Measurements from ENCODE around the gene ARID3A.
A peak's percentile ranks its signal among the peaks of the same experiment; 100 is the strongest.

Gene ARID3A

DNA sequence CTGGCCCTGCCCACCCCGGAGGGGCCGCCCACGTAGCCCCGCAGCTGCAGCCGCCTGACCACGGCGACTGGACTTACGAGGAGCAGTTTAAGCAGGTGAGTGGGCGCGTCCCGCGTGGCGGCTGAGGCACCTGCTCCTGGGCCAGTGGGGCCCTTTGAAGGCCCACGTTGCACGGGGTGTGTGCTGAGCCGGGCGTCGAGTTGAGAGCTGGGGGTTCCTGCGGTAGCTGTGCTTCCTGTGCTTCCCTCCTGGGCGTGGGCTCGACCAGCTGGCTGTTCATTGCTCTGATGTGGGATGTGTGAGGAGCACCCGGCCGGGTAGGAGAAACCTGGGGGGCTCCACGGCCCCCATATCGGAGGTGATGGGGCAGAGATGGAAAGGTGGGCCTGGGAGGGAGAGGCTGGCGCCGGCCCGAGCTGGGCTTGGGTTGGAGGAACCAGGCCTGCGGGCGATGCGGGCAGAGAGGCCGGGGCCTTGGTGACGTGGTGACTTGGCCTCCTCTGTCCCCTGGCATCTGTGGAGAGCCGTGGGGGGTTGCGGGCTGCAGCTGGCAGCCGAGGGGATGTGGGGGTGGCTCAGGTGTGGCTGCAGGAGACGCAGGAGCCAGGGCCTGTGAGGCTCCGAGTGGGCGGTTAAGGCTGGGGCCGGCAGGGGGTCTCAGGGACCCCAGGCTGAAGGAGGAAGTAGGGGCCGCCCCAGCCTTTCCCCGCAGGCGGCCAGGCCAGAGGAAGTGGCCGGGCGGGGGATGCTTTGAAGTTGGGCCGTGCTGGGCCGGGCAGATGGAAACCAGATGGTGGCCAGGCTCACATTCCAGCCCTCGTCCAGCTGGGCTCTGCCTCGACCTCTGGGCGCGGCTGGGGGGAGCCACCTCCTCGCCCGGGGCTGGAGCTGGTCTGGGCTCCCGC is 7.1 kb downstream of the ARID3A start:
- DNase-seq = no peak

DNA sequence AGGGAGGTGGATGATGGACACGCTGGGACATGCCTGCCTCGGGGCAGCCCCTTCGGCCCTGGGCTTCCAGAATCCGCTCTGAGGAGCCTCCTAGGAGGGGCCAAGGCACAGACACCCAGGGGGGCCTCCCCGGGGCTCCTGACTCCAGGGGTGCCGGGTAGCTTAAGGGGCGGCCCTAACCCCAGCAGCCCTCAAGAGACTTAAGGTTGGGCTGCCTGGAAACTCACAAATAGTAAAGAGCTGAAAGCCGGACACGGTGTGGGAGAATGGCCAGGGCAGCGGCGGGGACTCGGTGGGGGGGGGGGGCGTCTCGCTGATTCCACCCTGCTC is 7.7 kb downstream of the ARID3A start:
- no peak for DNase-seq

DNA sequence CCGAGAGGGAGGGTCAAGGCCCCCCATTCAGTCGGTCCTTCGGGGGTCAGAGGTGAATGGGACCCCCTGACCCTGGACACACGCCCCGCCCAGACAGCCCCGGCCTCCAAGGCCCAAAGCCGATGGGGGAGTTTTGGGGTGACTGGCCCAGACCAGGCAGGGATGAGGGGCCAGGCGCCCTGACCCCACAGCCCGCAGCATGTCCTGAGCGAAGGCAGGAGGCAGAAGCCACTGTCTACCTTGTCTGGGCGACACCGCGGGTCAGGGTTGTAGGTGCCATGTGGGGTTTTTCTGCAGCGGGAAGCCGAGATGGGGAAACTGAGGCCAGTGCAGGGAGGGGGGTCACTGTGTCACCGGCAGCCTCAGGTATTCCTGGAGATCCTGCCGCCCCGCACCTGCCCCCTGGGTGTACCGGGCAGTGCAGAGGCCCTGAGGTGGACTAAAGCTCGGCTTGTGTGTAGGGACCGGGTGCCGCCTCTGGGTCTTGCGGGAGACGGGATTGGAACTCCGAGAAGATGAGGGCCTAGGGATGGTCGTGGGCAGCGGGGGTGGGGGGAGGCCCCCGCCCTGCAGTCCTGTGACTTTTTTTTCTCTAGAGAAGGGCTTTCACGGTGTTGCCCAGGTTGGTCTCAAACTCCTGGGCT is 8.5 kb downstream of the ARID3A start:
- no peak for DNase-seq

DNA sequence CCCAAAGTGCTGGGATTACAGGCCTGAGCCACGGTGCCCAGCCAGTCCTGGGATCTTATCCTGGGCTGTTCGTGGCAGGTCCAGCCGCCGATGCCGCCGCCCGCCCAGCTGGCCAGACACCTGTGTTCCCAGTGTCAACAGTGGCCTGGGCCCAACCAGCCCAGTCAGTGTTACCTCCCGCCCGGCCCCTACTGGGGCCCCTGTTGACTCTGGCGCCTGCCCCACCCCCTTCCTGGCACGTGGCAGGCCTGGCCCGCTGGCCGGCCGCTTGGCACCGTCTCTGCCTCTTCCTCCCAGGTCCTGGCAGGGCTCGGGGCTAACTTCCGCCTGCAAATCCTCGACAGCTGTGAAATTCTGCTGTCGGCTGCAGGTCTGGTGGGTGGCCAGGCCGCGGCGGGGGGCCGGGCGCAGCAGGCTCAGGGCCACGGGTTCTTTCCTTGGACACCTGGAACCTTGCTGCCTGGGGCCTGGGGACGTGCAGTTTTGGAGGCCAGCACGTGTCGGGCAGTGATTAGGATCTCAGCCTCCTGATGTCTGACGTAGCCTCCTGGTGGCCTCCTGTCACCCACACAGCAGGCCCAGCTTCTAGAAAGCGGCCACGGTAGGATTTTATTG is 9.1 kb downstream of the ARID3A start:
- no peak for DNase-seq

DNA sequence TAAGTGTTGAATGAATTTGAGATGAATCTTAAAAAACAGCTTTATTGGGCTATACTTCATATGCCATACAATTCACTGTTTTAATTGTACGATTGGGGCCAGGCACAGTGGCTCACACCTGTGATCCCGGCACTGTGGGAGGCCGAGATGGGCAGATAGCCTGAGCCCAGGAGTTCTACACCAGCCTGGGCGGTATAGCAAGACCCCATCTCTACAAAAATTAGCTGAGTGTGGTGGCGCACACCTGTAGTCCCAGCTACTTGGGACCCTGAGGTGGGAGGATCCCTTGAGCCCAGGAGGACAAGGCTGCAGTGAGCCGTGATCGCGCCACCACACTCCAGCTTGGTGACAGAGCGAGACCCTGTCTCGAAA is 10.3 kb downstream of the ARID3A start:
- DNase-seq = no peak

DNA sequence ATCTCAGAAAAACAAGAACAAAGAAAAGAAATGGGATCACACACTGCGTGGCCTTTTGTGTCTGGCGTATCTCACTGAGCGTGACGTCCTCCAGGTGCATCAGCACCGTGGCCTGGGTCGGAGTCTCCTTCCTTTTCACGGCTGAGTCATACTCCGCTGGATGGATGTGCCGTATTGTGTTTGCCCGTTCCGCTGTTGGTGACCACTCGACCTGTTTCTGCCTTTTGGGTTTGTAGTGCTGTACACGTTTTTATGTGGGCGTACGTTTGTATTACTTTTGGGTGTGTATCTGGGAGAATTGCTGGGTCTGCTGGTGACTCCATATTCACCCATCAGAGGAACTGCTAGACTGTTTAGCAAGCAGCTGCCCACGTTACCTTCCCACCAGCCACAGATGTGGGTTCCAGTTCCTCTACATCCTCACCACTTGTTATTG is 11.4 kb downstream of the ARID3A start:
- peak; percentile 47 for DNase-seq

DNA sequence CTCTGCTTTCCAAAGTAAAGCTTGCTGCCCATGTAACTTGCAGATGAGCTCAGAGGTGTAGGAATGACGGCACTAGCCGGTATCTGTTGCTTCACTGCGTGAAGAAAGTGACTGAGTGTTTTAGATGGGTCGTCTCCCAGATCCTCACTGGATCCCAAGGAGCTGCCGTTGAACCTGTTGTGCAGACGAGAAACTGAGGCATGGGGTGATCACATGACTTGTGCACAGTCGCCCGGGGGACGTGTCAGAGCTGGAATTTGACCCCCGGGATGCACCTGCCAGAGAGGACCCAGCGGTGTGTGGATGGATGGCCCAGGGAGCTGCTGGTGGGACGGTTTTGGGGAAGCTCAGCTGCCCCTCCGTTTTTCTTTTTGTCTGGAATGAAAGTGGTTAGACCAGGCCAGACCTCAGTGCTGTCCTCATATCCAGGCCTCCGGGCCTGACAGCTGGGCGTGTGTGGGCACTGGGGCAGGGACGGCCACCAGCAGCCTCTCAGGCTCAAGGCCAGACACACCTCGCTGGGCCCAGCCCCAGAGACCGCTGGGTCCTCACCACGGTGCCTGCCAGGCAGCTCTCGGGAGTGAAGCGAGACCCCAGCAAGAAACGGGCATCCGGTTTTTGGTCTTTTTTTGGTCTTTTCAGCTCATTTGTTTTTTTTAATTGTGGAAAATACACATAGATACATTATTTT is 12.5 kb downstream of the ARID3A start:
- no peak for DNase-seq

DNA sequence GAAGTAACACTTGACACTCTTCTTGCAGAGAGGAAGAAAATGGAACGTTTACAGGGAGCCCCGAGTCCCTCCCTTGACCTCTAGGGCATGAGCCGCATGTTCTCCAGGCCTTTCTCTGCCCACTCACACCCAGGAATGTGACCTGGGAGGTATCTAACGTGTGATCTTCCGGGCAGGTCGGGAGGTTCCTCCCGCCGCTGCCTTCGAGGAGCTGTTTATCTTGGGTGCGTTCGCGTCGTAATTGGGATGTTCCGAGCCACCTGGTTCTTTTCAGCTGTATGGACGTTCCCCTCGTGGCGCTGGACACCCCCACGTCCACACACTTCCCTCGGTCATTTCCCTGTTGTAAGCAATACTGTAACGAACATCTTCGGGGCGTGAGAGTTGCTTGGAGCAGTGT is 13.6 kb downstream of the ARID3A start:
- DNase-seq = no peak

DNA sequence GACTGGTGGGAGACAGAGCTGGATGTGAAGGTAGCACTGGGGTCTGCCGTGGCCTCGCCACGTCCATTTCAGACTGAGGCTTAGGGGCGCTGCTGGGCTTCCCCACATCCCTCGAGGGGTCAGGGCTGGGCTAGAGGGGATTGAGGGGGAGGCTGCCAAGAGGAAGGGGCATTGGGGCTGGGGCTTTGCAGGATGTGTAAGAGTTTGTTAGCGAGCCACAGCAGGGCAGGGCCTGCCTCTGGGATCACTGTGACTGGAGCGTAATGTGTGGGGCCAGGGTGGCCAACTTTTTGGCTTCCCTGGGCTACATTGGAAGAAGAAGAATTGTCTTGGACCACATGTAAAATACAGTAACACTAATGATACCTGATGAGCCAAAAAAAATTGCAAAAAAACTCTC is 14.1 kb downstream of the ARID3A start:
- no peak for DNase-seq

DNA sequence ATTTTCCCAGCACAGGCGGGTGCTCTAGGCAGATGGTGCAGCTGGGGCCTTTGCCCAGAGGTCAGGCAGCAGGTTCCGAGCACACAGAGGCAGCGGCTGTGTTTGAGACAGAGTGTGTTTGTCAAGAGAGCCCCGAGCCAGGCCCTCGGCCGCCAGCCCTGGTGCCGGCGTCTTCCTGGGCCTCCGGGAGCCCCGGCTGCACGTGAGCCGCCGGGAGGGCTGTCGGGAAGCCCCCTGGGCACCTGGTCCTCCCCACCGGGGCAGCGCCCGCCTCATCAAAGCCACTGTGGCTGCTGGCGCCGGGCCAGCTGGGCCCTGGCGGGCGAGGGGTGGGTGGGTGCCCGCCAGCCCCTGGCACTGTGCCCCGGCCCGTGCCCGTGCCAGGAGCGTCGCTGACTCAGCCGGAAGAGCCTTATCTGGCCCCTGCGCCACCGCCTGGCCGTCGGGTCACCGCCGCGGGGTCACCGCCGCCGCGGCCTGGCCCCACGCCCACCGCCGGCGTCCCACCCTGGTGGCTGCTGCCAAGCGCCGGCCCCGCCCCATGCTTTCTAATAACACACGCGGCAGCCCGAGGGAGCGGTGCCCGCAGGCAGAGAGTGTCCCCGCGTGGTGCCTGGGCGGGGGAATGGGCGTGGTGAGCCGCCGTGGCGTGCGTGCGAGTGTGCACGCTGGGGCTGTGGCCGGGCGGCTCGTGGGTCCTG is 14.9 kb downstream of the ARID3A start:
- DNase-seq = peak; percentile 86

DNA sequence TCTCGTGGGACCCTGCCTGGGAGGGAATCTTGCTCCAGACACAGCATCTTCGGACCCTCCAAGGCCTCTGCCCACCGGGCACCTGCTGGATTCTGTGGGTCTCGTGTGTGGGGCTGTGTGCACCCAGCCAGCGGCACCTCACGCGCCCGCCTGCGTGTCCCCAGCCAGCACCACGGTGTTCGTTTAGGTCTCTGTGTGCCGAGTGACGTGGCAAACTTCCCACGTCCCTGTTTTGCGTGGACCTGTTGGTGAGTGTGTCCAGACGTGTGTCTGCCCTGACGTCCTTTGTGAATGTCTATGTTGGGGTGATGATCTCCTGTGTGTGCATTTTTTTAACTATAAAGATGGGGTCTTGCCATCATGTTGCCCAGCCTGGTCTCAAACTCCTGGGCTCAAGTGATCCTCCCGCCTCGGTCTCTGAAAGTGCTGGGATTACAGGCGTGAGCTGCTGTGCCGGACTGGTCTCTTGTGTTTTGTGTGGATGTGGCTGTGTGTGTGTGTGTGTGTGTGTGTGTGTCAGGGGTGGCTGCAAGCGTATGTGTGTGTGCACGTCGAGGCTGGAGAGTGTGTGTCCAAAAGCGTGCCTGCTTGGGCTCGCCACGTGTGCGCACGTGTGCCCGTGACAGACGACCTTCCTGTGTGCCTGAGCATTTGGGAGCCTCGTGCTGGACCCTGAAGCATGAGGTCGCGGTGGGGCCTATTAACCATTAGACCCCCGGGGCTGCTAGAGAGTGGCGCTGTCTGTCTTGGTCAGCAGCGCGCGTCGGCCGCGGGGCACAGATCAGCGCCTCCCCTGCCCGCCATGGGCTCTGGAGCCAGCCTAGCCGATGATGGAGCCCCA is 15.7 kb downstream of the ARID3A start:
- DNase-seq = no peak

DNA sequence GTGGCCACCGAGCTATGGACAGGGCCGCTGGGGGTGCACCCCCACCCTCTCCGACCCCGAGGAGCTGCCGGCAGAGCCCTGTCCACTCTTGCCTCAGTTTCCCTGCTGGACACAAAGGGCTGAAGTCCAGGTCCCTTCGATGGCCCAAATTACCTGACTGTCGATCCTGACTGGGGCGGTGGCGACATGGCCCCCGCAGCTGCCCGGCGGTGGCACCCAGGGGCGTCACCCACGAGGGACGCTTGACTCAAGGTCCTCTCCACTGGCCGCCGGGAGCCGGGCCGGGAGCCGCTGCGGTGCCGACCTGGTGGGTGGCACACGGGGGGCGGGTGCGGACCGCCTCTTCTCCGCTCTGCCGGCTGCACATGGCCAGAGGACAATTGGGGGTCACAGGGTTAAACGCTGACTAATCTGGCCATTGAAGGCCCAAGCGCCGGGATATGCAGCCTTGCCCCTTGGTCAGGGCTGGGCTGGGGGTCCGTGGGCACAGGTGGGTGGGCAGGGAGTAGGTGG is 16.4 kb downstream of the ARID3A start:
- DNase-seq = no peak

DNA sequence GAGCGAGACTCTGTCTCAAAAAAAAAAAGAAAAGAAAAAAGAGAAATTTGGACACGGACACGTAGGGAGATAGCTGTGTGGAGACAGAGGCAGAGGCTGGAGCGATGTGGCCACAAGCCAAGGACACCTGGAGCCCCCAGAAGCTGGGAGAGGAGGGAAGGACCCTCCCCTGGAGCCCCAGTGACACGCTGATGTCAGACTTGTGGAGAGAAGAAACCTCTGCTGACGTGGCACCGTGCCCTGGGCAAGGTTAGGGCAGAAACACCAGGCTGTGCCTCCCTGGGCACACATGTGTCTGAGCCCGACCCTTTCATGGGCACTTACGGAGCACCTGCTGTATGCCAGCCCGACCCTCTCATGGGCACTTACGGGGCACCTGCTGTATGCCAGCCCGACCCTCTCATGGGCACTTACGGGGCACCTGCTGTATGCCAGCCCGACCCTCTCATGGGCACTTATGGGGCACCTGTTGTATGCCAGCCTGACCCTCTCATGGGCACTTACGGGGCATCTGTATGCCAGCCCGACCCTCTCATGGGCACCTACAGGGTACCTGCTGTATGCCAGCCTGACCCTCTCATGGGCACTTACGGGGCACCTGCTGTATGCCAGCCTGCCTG is 17.8 kb downstream of the ARID3A start:
- DNase-seq = no peak

DNA sequence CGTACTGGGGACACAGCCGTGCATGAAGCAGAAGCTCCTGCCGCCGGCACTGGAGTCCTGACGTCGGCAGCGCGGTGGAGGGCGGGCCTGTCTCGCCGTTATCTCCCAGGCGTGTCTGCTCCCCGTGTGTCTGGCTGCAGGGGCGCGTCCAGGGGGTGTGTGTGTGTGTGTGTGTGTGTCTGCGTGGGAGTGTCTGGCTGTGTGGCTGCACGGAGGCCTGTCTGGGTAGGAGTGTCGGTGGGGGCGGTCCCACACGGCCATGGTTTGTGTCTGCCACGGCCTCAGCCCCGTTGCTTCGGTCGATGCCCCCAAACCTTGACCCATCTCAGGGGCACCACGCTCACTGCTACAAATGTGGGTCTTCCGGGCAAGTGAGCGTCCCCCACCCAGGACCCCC is 18.3 kb downstream of the ARID3A start:
- DNase-seq = no peak

DNA sequence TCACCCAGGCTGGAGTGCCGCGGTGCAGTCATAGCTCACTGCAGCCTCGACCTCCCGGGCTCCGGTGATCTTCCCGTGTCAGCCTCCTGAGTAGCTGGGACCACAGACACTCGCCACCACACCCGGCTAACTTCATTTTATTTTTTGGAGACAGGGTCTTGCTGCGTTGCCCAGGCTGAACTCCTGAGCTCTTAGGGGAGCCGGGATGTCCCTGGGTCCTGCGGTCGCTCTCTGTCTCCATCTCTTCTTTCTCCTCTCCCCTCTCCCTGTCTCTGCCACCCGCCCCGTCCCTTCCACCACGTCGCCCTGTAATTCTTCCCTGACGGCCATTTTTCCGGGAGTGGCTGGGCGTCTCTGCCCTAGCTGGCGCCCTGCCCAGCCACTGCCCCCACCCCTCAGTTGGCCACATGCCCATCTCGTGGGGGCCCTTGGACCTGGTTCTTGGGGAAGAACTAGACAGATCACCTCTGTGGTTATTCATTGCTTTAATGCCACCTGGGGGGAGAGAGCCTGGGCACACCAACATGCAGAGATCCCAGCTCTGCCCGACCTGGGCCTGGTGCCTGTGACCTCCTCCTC is 18.9 kb downstream of the ARID3A start:
- DNase-seq = no peak

DNA sequence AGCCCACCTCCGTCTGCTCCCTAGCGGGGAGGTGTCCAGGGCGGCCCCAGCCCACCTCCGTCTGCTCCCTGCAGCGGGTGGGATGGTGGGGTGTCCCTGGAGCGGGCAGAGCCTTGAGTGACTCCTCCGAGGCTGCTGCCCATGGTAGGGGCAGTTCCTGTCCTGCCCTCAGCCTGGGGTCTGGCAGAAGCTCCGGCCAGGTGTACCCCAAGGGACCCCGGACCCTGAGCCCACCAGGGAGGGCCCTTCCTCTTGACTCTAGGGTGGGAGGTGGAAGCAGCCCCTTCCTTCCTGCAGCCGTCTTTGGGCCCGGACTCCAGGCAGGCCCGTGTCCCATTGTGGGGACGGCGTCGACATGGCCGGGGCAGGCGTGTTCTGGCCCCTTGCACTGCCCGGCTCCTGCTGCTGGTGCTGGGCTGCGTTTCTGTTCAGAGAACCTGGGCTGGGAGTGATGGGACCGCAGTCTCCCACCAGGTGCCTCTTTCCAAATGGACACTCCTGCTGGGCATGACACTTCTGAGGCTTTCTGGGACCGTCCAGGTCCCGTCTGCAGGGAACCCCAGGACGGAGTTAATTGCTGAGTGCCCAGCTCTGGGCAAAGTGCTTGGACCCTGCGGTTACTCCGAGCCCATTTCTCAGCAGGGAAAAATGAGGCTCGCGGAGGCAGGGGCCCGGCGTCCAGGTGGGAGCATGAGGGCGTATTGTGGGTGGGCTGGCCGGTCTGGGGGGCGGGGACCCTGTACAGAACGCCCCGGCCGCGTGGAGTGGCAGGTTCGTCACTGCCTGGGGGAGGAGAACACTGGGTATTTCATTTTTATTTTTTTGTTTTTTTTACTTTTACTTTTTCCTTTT is 19.8 kb downstream of the ARID3A start:
- DNase-seq = no peak

DNA sequence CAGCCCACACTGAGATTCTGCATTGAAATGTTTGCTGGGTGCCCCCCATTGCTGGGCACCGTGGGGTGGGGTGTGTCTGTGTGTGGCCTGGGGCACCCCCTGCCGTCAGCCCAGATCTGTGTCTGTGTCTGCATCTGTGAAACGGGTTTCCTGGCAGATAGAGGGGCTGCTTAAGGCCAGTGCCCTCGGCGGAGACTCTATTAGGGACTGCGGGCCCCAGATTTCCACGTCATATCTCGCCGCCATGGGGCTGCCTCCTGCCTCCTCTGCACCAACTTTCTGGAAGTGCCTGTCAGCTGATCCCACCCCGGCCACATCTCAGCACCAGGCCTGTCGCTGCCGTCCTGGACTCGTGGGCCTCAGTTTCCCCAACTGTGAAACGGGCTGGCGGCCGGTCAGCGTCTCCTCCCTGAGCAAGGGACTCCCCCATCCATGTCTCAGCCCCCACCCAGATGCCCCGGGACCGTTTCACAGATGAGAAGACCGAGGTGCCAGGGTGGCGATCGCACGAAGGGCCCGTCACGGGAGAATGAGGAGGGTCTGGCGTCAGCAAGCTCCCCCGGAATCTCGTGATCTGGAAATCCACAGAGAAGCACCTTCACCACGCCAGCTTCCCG is 21.4 kb downstream of the ARID3A start:
- DNase-seq = no peak

DNA sequence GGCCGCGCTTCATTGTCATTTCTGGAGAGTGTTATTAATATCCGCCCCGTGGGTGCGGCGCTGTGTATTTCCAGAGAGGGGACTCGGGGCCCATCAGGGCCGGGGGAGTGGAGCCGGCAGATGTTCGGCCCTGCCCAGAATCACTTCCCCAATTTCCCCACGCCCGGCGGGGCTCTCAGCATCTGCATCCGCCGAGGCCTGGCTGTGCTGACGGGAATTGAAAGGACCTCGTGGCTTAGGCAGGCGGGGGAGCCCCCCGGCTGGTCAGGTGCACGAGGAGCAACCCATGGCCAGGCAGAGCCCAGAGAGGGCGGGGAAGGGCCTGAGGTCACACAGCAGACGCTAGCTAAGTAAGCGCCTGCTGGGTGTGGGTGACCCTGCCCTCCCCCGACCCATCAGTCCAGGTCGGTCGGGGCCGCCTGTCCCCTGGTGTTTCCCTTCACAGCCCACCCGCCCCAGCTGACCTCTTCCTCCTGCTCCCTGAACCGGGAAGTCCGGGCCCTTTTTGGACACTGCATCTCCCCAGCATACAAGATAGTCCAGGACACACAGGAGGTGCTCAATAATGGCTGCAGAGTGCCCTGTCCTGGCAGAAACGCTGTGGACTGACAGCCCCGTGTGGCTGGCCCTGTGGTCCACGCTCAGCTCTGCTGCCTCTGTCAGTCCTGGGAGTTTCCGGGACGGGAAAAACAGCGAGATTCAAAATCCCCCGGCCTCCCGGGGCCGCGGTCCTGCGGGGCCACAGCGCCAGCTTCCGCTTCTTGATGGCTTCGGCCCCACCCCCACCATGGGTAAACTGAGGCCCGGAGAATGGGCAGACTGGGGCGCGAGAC is 22.1 kb downstream of the ARID3A start:
- DNase-seq = peak; percentile 35

All from CD4-positive, alpha-beta T cell treated with Interleukin-12 subunit alpha and Interleukin-12 subunit beta, for 1 hour (primary cell).